GM12878 (cell line): ENCODE measurements around the gene C9orf50. TPM values are rescaled to one million over a fixed set of nuclear protein-coding genes. Genes with fewer than 3 reads are reported as not detected.
A peak's percentile ranks its signal among the peaks of the same experiment; 100 is the strongest.

Source experiments
- ATAC-seq: fragments of 200-7000 bp; cut with Tn5 transposase; 3 replicates; pipeline ENCODE4 v1.9.1; 2020; ENCODE audit warnings: mild to moderate bottlenecking, moderate library complexity
- BruUV-seq: library from RNA; stranded (reverse); fragments of 400-500 nt; replicated peaks from 2 replicates; lab custom pipeline; 2021; lab: Mats Ljungman, UMichigan
- CTCF ChIA-PET: fragments of 300-600 bp; sonication (Branson Sonifier 250); formaldehyde crosslinking; extraction: SDS; loops from one replicate; lab custom pipeline; 2021; ENCODE audit warnings: inconsistent platforms; lab: Yijun Ruan, JAX
- POLR2A ChIA-PET: fragments of 350-600 bp; formaldehyde crosslinking; extraction: SDS; loops from one replicate; lab custom pipeline; 2021; ENCODE audit warnings: inconsistent platforms; lab: Charles Lee
- RAD21 ChIA-PET: fragments of 300-600 bp; sonication (Branson Sonifier 250); formaldehyde crosslinking; loops from one replicate; lab custom pipeline; 2023; ENCODE audit warnings: antibody characterized with exemption; ENCODE audit not compliant: unreplicated experiment; lab: Charles Lee
- SMC1A ChIA-PET: fragments of 300-600 bp; sonication (Branson Sonifier 250); formaldehyde crosslinking; loops from one replicate; lab custom pipeline; 2023; ENCODE audit not compliant: unreplicated experiment, uncharacterized antibody; lab: Charles Lee
- DNase-seq: peaks from one replicate; pipeline ENCODE4 v3.0.0-alpha.2; 2011; ENCODE audit warnings: low read depth, low spot score
- FAIRE-seq: peaks from 3 replicates; lab custom pipeline; 2011; peaks lifted over from hg19 to GRCh38; lab: Jason Lieb, UNC
- H2AFZ ChIP-seq: 2 replicates; pipeline ENCODE4 v1.6.0; 2011; ENCODE audit warnings: low read depth, low read length, control low read depth; ENCODE audit not compliant: control insufficient read depth
- H3K27ac ChIP-seq: 2 replicates; pipeline ENCODE4 v1.5.1; 2011; ENCODE audit warnings: control low read depth; ENCODE audit not compliant: control insufficient read depth, insufficient read depth
- H3K27me3 ChIP-seq, 2 experiments: replicated peaks in 1 of 2; 2 replicates each; pipeline versions ENCODE4 v1.6.0 to v1.6.1; 2011; ENCODE audit warnings: low read length in 1 of 2; ENCODE audit not compliant: control insufficient read depth in 2 of 2, insufficient read depth in 2 of 2
- H3K36me3 ChIP-seq, 2 experiments: 2 replicates each; pipeline ENCODE4 v1.5.1; 2011; ENCODE audit warnings: low read length in 1 of 2; ENCODE audit not compliant: control insufficient read depth in 2 of 2, insufficient read depth in 2 of 2
- H3K4me1 ChIP-seq: 2 replicates; pipeline ENCODE4 v1.6.1; 2011; ENCODE audit warnings: mild to moderate bottlenecking, low read length, moderate library complexity, mixed read lengths; ENCODE audit not compliant: control insufficient read depth, insufficient read depth
- H3K4me2 ChIP-seq: 2 replicates; pipeline ENCODE4 v1.6.0; 2011; ENCODE audit warnings: control low read depth; ENCODE audit not compliant: control insufficient read depth, insufficient read depth
- H3K4me3 ChIP-seq: fragments of 200-600 bp; sonication (generic); 2 replicates; pipeline ENCODE4 v1.5.1; 2016
- H3K79me2 ChIP-seq: 2 replicates; pipeline ENCODE4 v1.6.0; 2011; ENCODE audit warnings: low read length; ENCODE audit not compliant: control insufficient read depth, insufficient read depth
- H3K9ac ChIP-seq: 2 replicates; pipeline ENCODE4 v1.8.0; 2011; ENCODE audit warnings: low read length, control low read depth, mixed read lengths; ENCODE audit not compliant: control insufficient read depth, insufficient read depth
- H3K9me3 ChIP-seq: replicated peaks from 3 replicates; pipeline ENCODE4 v1.5.1; 2011; ENCODE audit warnings: mild to moderate bottlenecking, low read length; ENCODE audit not compliant: control insufficient read depth, insufficient read depth
- H4K20me1 ChIP-seq: 2 replicates; pipeline ENCODE4 v1.6.0; 2011; ENCODE audit not compliant: control insufficient read depth, insufficient read depth
- BCL11A ChIP-seq: IDR thresholded peaks from 2 replicates; pipeline ENCODE4 v1.6.1; 2011; ENCODE audit warnings: low read depth, low read length
- BCLAF1 ChIP-seq: fragments of 450-650 bp; IDR thresholded peaks from 2 replicates; pipeline ENCODE4 v1.6.1; 2017; ENCODE audit warnings: antibody characterized with exemption, mild to moderate bottlenecking, moderate library complexity
- EED ChIP-seq: sonication (generic); IDR thresholded peaks from 2 replicates; pipeline ENCODE4 v1.6.1; 2016; ENCODE audit warnings: antibody characterized with exemption, low read depth
- FOXM1 ChIP-seq: IDR thresholded peaks from 2 replicates; pipeline ENCODE4 v1.6.1; 2012; ENCODE audit warnings: low read depth, mild to moderate bottlenecking, inconsistent platforms, low read length, moderate library complexity
- HCFC1 ChIP-seq: fragments of 150-350 bp; IDR thresholded peaks from 2 replicates; pipeline ENCODE4 v1.6.1; 2014; ENCODE audit warnings: low read length
- POLR2A ChIP-seq: IDR thresholded peaks from 2 replicates; pipeline ENCODE4 v1.6.1; 2011; ENCODE audit warnings: low read depth, mild to moderate bottlenecking, low read length
- POLR2AphosphoS2 ChIP-seq: IDR thresholded peaks from 2 replicates; pipeline ENCODE4 v1.6.1; 2011; ENCODE audit warnings: low read depth, mild to moderate bottlenecking, low read length, improper control_type of control experiment, moderate library complexity
- SIN3A ChIP-seq: IDR thresholded peaks from 2 replicates; pipeline ENCODE4 v1.6.1; 2012; ENCODE audit warnings: low read depth, low read length, improper control_type of control experiment
- SRF ChIP-seq, 2 experiments: IDR thresholded peaks; 2 replicates each; pipeline ENCODE4 v1.6.1; 2011; ENCODE audit warnings: low read depth in 2 of 2, low read length in 2 of 2, mild to moderate bottlenecking in 1 of 2, moderate library complexity in 1 of 2
- STAT1 ChIP-seq: fragments of 450-650 bp; conservative IDR thresholded peaks from 2 replicates; pipeline ENCODE4 v1.6.1; 2014; ENCODE audit warnings: antibody characterized with exemption, mild to moderate bottlenecking
- TBL1XR1 ChIP-seq: IDR thresholded peaks from 2 replicates; pipeline ENCODE4 v1.6.1; 2012; ENCODE audit warnings: low read depth, low read length, improper control_type of control experiment
- ZNF24 ChIP-seq: fragments of 450-650 bp; IDR thresholded peaks from 2 replicates; pipeline ENCODE4 v1.6.1; 2017; ENCODE audit warnings: antibody characterized with exemption, mild to moderate bottlenecking
- ZNF274 ChIP-seq: IDR thresholded peaks from one replicate; pipeline ENCODE4 v1.8.0; 2011; ENCODE audit not compliant: insufficient read length, insufficient read depth
- WGBS: methylation state at CpG from one replicate; pipeline ENCODE4 v1.1.6; 2016; ENCODE audit warnings: low lambda C conversion rate; ENCODE audit not compliant: insufficient replicate concordance, insufficient coverage; ENCODE audit errors: missing lambda C conversion rate; 5-methylcytosine and 5-hydroxymethylcytosine counted together
- in situ Hi-C: fragments of 300-500 bp; cut with MboI; formaldehyde crosslinking; loops from 9 replicates; pipeline ENCODE4 v1.14.3; 2018; ENCODE audit warnings: mixed read lengths
- intact Hi-C: fragments of 100-400 bp; cut with micrococcal nuclease; formaldehyde crosslinking; loops from one replicate; pipeline ENCODE4 v1.14.2; 2022; ENCODE audit not compliant: unreplicated experiment
- polyA plus RNA-seq, 11 experiments: library from polyadenylated mRNA; depleted of rRNA in 4 of 11; unstranded in 6 of 11; stranded (reverse) in 5 of 11; fragments of >200 nt; fragmentation: Nextera tagmentation in 4 of 11; fragmentation: Illumina TruSeq in 1 of 11; extraction: Ambion mirVana in 4 of 11; extraction: Trizol in 1 of 11; gene quantifications; 1 replicate in 1 of 11; 2 replicates in 10 of 11; pipeline versions ENCODE4 v1.2.1 to v1.2.3, GENCODE V29; 2011 to 2016; ENCODE audit warnings: inconsistent platforms in 2 of 11, missing spikeins in 2 of 11, low read depth in 1 of 11
- total RNA-seq, 4 experiments: library from RNA; depleted of rRNA in 3 of 4; stranded (reverse); fragments of >200 nt in 3 of 4; fragmentation: Illumina TruSeq in 1 of 4; extraction: Trizol in 1 of 4; gene quantifications; 2 replicates each; pipeline versions ENCODE4 v1.2.1 to v1.2.3, GENCODE V29; 2013 to 2021
- TF ChIP-seq, protein P1 (sequence below): IDR thresholded peaks from 2 replicates; pipeline ENCODE4 v1.6.1; 2011; ENCODE audit warnings: low read depth, low read length, improper control_type of control experiment, borderline replicate concordance
- TF ChIP-seq, protein P2 (sequence below): fragments of 150-350 bp; IDR thresholded peaks from 2 replicates; pipeline ENCODE4 v1.6.1; 2016; ENCODE audit warnings: low read depth, low read length
- TF ChIP-seq, protein P3 (sequence below): IDR thresholded peaks from 2 replicates; pipeline ENCODE4 v1.6.1; 2012; ENCODE audit warnings: low read depth, low read length, improper control_type of control experiment

Gene C9orf50
- total and polyA plus RNA-seq, 10 of the 15 experiments (the other 5 are each of a cell fraction or from before 2014, with no cell fraction given) = not detected

DNA sequence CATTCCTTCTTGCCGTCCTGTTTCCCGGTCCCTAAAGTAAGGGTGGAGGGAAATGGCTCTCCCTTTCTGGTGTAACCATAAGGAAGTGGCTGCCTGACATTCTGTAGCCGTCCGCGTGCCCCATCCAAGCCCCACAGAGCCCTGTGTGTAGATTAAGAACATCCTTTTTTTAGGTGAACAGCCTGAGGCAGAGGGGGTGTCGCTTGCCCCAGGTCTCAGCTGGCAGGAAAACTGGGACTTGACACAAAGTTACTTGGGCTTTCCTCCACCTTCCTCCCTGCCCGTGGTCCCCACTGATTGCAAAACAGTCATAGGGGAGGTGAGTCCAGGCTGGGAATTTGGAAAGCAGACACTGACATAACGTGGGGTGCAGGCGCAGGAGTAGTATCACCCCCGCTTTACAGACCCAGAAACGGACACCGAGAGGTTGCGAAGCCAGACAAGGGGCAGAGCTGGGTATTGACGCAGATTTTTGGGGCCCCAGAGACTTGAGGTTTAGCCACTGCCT is 22.8 kb downstream of the C9orf50 start:
- FAIRE-seq (peak; percentile 65), DNase-seq (no peak), ATAC-seq (peak; percentile 2; the same call in 2 of the 3 replicates)
- in situ Hi-C loops = no loop called here
- H3K4me1 ChIP-seq = peaks cover 30% of the 10 kb centered on the region
- intact Hi-C loops = no loop called here
- H3K4me3 ChIP-seq = peak overlapping the region; percentile 44; the same call in 1 of the 2 replicates
- BruUV-seq = TSS peak; percentile 55
- peak overlapping the region; percentile 27; the same call in 1 of the 2 replicates for H3K27ac ChIP-seq
- H3K9me3 ChIP-seq = no peaks in the 10 kb centered on the region
- ChIA-PET POLR2A (interaction anchor here (0.6 to 4.2 kb wide), 6 partner anchors 11 to 458 kb away, joined by 3 to 70 read pairs (median 4); no protein-coding TSS in a partner anchor), SMC1A (interaction anchor here (1.0 to 4.1 kb wide), 3 partner anchors 15 to 458 kb away, joined by 4 to 75 read pairs (median 4); no protein-coding TSS in a partner anchor), CTCF (interaction anchor here (0.9 to 3.4 kb wide), 8 partner anchors 10 to 472 kb away, joined by 4 to 18 read pairs (median 8); partner anchors contain the start of gene NTMT1), RAD21 (interaction anchor here (0.7 to 3.4 kb wide), 5 partner anchors 14 to 459 kb away, joined by 3 to 61 read pairs (median 15); no protein-coding TSS in a partner anchor)
- no peaks in the 10 kb centered on the region for H3K27me3 ChIP-seq
- H3K4me2 ChIP-seq = peak overlapping the region; percentile 64
- H3K9ac ChIP-seq = peak overlapping the region; percentile 45; the same call in 1 of the 2 replicates
- H4K20me1 ChIP-seq = no peaks in the 10 kb centered on the region
- H2AFZ ChIP-seq = peak overlapping the region; percentile 49; the same call in 1 of the 2 replicates
- WGBS = 26% methylated on average over 14 of the region's 14 CpGs
- no peaks in the 10 kb centered on the region for H3K36me3 ChIP-seq
- H3K79me2 ChIP-seq = no peaks in the 10 kb centered on the region
- TF ChIP-seq TBL1XR1 (no peak), SRF (IDR thresholded peaks at IDR 0.05; ENCODE audit: low read depth in 2 of 2, low read length in 2 of 2) (no peak), HCFC1 (no peak), FOXM1 (no peak), STAT1 (no peak), EED (no peak), BCL11A (no peak), POLR2A (no peak), ZNF274 (no peak), SIN3A (no peak), ZNF24 (no peak), POLR2AphosphoS2 (no peak), BCLAF1 (no peak)
- TF ChIP-seq, protein P1, sequence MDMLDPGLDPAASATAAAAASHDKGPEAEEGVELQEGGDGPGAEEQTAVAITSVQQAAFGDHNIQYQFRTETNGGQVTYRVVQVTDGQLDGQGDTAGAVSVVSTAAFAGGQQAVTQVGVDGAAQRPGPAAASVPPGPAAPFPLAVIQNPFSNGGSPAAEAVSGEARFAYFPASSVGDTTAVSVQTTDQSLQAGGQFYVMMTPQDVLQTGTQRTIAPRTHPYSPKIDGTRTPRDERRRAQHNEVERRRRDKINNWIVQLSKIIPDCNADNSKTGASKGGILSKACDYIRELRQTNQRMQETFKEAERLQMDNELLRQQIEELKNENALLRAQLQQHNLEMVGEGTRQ = no peak
- TF ChIP-seq, protein P2, sequence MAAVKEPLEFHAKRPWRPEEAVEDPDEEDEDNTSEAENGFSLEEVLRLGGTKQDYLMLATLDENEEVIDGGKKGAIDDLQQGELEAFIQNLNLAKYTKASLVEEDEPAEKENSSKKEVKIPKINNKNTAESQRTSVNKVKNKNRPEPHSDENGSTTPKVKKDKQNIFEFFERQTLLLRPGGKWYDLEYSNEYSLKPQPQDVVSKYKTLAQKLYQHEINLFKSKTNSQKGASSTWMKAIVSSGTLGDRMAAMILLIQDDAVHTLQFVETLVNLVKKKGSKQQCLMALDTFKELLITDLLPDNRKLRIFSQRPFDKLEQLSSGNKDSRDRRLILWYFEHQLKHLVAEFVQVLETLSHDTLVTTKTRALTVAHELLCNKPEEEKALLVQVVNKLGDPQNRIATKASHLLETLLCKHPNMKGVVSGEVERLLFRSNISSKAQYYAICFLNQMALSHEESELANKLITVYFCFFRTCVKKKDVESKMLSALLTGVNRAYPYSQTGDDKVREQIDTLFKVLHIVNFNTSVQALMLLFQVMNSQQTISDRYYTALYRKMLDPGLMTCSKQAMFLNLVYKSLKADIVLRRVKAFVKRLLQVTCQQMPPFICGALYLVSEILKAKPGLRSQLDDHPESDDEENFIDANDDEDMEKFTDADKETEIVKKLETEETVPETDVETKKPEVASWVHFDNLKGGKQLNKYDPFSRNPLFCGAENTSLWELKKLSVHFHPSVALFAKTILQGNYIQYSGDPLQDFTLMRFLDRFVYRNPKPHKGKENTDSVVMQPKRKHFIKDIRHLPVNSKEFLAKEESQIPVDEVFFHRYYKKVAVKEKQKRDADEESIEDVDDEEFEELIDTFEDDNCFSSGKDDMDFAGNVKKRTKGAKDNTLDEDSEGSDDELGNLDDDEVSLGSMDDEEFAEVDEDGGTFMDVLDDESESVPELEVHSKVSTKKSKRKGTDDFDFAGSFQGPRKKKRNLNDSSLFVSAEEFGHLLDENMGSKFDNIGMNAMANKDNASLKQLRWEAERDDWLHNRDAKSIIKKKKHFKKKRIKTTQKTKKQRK = no peak
- TF ChIP-seq, protein P3, sequence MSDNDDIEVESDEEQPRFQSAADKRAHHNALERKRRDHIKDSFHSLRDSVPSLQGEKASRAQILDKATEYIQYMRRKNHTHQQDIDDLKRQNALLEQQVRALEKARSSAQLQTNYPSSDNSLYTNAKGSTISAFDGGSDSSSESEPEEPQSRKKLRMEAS = no peak
